Aorta (tissue), 5 donors: ENCODE measurements around the gene STYXL1. TPM values are rescaled to one million over a fixed set of nuclear protein-coding genes. Genes with fewer than 3 reads are reported as not detected.

Source experiments
- ATAC-seq: fragments of 200-7000 bp; cut with Tn5 transposase; one replicate; pipeline ENCODE4 v1.9.1; 2022; ENCODE audit warnings: moderate library complexity; ENCODE audit not compliant: low FRiP score
- DNase-seq, 2 donors: peaks; one replicate each; pipeline ENCODE4 v3.0.0-alpha.2; 2020
- H3K27ac ChIP-seq, 2 donors: one replicate each; pipeline ENCODE4 v1.5.1; 2013; ENCODE audit warnings: low read length in 2 of 2, mild to moderate bottlenecking in 2 of 2, moderate library complexity in 2 of 2, control low read depth in 1 of 2, inconsistent platforms in 1 of 2, low read depth in 1 of 2
- H3K27me3 ChIP-seq, 2 donors: one replicate each; pipeline ENCODE4 v1.6.1; 2013; ENCODE audit warnings: control low read depth in 1 of 2, low read length in 1 of 2, mild to moderate bottlenecking in 1 of 2, moderate library complexity in 1 of 2; ENCODE audit not compliant: insufficient read depth in 2 of 2, control insufficient read depth in 1 of 2
- H3K36me3 ChIP-seq, 2 donors: one replicate each; pipeline ENCODE4 v1.6.1; 2013; ENCODE audit warnings: control low read depth in 1 of 2, low read length in 1 of 2, mild to moderate bottlenecking in 1 of 2; ENCODE audit not compliant: insufficient read depth in 2 of 2, control insufficient read depth in 1 of 2
- H3K4me1 ChIP-seq, 2 donors: one replicate each; pipeline ENCODE4 v1.6.1; 2013; ENCODE audit warnings: low read length in 2 of 2, control low read depth in 1 of 2, mild to moderate bottlenecking in 1 of 2, moderate library complexity in 1 of 2; ENCODE audit not compliant: insufficient read depth in 2 of 2, control insufficient read depth in 1 of 2
- H3K4me3 ChIP-seq, 2 donors: one replicate each; pipeline ENCODE4 v1.5.1; 2013; ENCODE audit warnings: low read length in 2 of 2, control low read depth in 1 of 2, mild to moderate bottlenecking in 1 of 2
- H3K9me3 ChIP-seq: one replicate; pipeline ENCODE4 v1.6.1; 2013; ENCODE audit warnings: mild to moderate bottlenecking, low read length; ENCODE audit not compliant: control insufficient read depth
- WGBS, 2 donors: extraction: QIAGEN DNeasy Blood & Tissue Kit; methylation state at CpG; one replicate each; pipeline ENCODE4 v1.1.7; 2013; 5-methylcytosine and 5-hydroxymethylcytosine counted together
- intact Hi-C, 2 donors: fragments of 100-400 bp; cut with DNase I; formaldehyde crosslinking; loops; one replicate each; pipeline versions ENCODE4 v1.14.2 to v1.15.0; 2022
- polyA plus RNA-seq, 2 donors: library from polyadenylated mRNA; stranded (reverse); fragments of 200-250 nt; gene quantifications; one replicate each; pipeline ENCODE4 v1.2.3, GENCODE V29; 2013
- total RNA-seq, 2 donors: library from RNA; stranded (reverse); fragmentation: NEBNext Ultra II Directional; extraction: Animal tissue kit (Norgen Biotek cat#: 25700); gene quantifications; one replicate each; pipeline ENCODE4 v1.2.1, GENCODE V29; 2021
- donor health status: healthy with polysubstance abuse.
- donor health status: Bipolar disorder and iron deficiency.
- donor health status: DM: no; HTN: no; CAD: no.
- donor health status: DM: no; HTN: no; CAD: no.
- donor health status: DM: yes; HTN: yes; CAD: no.

The STYXL1 gene
- total and polyA plus RNA-seq, 4 donors, result 6.1 to 18.7 (median 16.5) TPM

DNA sequence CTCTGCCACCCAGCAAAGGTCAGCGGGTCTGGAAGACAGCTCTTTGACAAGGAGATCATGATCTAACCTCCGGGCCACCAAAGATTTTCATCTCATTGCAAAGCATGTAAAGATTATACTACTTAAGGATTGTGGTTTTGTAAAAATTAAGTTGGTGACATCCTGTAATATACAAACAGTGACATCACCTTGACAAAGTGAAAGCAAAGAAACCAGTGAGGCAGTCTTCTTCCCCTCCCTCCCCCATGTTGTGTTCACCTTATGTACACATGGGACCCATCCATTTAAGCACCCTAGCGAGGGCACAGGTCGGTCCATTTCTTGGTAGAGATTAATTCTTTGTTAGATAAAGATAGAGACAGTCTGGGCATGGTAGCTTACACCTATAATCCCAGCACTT lies 4.0 kb upstream of the STYXL1 start:
- no peaks in the 10 kb centered on the region for H3K9me3 ChIP-seq
- no peaks in the 10 kb centered on the region for H3K27me3 ChIP-seq
- H3K36me3 ChIP-seq, result no peaks in the 10 kb centered on the region
- H3K4me1 ChIP-seq, result peaks cover 0 to 6% of the 10 kb centered on the region in 2 donors
- intact Hi-C loops, result no loop called here
- DNase-seq (no peak), ATAC-seq (no peak)
- 90 to 93% methylated on average over 4 of the region's 4 CpGs for WGBS, 2 donors
- no peak overlapping the region for H3K27ac ChIP-seq
- H3K4me3 ChIP-seq, result no peak overlapping the region

DNA sequence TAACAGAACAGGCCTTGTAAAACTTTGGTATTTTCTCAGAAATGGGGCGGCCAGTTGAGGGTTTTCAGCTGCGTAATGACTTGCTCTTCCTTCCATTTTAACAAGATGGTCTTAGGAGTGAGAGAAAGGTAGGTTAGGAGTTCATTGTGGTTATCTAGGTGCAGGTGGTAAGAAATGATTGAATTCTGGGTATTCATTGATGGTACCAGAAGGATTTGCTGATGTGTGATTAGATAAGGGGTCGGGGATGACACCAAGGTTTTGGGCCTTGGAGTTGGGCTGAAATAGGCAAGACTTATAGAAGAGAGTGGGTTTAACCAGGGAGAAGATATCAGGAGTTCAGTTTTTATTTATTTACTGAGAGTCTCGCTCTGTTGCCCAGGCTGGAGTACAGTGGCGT lies 2.7 kb upstream of the STYXL1 start:
- intact Hi-C loops, result no loop called here

DNA sequence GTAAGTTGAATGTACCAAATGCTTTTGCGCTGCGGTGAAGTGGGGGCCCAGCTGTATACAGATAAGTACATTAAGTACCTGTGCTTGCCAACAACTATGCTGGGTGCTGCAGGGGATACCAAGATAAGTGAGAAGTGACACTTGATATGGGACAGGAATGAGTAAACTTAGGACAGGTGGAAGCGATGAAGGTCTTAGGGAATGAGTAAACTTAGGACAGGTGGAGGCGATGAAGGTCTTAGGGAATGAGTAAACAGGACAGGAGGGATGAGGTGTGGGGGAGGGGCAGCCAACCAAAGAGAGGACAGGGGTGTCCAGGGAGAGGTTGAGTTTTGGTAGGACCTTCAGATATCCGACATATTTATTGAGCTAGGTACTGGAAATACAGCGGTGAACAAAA lies 1.5 kb upstream of the STYXL1 start:
- H3K36me3 ChIP-seq, result no peaks in the 10 kb centered on the region
- DNase-seq (no peak), ATAC-seq (no peak)
- 94 to 95% methylated on average over 6 of the region's 6 CpGs for WGBS, 2 donors
- no peaks in the 10 kb centered on the region for H3K9me3 ChIP-seq
- peak overlapping the region in 1 of 2 donors; percentile 76 for H3K4me3 ChIP-seq
- H3K4me1 ChIP-seq, result peaks cover 0 to 6% of the 10 kb centered on the region in 2 donors
- no peaks in the 10 kb centered on the region for H3K27me3 ChIP-seq
- intact Hi-C loops, result loop anchor here in 1 of 2 donors (5.0 kb wide), 1 partner anchor 57 kb away; the partner anchor contains the start of gene TMEM120A
- H3K27ac ChIP-seq, result no peak overlapping the region

More for the DNA sequence above, 2.7 kb upstream of the STYXL1 start:
- 94 to 97% methylated on average over 5 of the region's 5 CpGs for WGBS, 2 donors
- DNase-seq (no peak), ATAC-seq (no peak)
- no peaks in the 10 kb centered on the region for H3K36me3 ChIP-seq
- no peaks in the 10 kb centered on the region for H3K9me3 ChIP-seq
- no peak overlapping the region for H3K4me3 ChIP-seq
- no peaks in the 10 kb centered on the region for H3K27me3 ChIP-seq
- no peak overlapping the region for H3K27ac ChIP-seq
- H3K4me1 ChIP-seq, result peaks cover 0 to 6% of the 10 kb centered on the region in 2 donors

DNA sequence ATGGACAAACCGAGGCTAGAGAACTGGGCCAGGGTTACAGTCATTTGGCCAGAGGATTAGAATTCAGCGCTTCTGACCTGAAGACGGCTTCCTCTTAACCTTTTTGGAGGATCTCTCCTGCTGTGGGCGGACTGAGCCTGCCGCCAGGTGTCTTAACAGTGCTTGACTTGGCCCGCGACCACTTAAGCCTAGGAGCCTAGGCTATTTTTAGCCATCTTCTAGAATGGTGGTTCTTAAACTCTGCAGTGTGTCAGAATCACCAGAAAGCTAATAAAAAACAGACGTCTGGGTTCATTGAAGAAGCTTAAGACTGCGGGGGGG lies 828 bp upstream of the STYXL1 start:
- Histone ChIP-seq H3K9me3 (no peaks in the 10 kb centered on the region), H3K27ac (peak overlapping the region in 1 of 2 donors; percentile 82), H3K36me3 (no peaks in the 10 kb centered on the region), H3K27me3 (no peaks in the 10 kb centered on the region), H3K4me1 (peaks cover 0 to 6% of the 10 kb centered on the region in 2 donors), H3K4me3 (peak overlapping the region; percentile 76 to 84)
- DNase-seq (no peak), ATAC-seq (no peak)
- 0 to 1% methylated on average over 9 of the region's 9 CpGs for WGBS, 2 donors
- intact Hi-C loops, result loop anchor here in 1 of 2 donors (5.0 kb wide), 1 partner anchor 56 kb away; the partner anchor contains the start of gene TMEM120A

DNA sequence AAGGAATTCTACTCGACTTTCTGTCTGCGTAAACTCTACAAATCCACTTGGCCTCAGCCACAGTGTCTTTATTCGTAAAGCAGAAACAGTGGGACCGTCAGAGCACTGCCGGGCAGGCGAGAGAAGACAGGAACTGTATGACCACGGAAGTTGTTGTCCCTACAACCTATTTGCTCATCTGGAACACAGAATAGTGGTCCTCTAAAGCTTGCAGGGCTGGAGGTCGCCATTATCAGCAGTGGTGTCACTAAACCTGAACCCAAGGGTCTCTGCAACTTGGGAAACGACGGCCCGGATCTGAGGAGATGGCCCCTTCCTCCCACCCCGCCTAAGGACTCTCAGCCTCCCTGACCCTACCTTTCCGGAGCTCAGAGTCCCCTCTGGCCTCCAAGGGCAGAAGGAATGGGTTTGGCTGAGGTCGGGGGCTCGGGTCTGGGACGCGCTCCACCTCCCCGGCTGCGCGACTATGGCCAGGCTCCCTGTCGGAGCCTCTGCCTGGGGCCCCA lies 442 bp downstream of the STYXL1 start:
- 1 to 2% methylated on average over 21 of the region's 21 CpGs for WGBS, 2 donors
- ATAC-seq (no peak), DNase-seq (no peak)
- Histone ChIP-seq H3K36me3 (no peaks in the 10 kb centered on the region), H3K4me1 (peaks cover 0 to 6% of the 10 kb centered on the region in 2 donors), H3K4me3 (peak overlapping the region; percentile 45 to 79), H3K27me3 (no peaks in the 10 kb centered on the region), H3K27ac (peak overlapping the region; percentile 24 to 52), H3K9me3 (no peaks in the 10 kb centered on the region)
- intact Hi-C loops, result loop anchor here in 1 of 2 donors (5.0 kb wide), 1 partner anchor 55 kb away; the partner anchor contains the start of gene TMEM120A

DNA sequence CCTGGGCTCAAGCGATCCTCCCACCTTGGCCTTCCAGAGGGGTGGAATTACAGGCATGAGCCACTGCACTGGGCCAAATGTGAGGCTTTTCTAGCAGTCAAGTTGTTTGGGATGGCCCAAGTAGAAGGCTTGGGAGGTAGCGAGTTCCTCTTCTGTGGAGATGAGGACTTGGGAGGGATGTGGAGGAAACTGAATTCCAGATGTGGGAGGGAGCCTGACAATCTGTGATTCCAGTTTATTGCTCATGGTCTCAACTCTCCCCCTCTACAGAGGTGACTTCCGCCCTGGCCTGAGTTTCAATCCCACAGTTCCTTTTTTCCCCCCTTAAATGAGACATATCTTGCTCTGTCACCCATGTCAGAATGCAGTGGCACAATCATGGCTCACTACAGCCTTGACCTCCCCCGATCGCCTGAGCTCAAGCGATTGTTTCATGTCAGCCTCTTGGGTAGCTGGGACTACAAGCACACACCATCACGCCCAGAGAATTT lies 3.4 kb downstream of the STYXL1 start:
- no peaks in the 10 kb centered on the region for H3K36me3 ChIP-seq
- intact Hi-C loops, result no loop called here
- no peak overlapping the region for H3K27ac ChIP-seq
- ATAC-seq (no peak), DNase-seq (no peak)
- 89% methylated on average over 7 of the region's 7 CpGs for WGBS, 2 donors
- peaks cover 0 to 5% of the 10 kb centered on the region in 2 donors for H3K4me1 ChIP-seq
- no peaks in the 10 kb centered on the region for H3K9me3 ChIP-seq
- H3K4me3 ChIP-seq, result no peak overlapping the region
- no peaks in the 10 kb centered on the region for H3K27me3 ChIP-seq

DNA sequence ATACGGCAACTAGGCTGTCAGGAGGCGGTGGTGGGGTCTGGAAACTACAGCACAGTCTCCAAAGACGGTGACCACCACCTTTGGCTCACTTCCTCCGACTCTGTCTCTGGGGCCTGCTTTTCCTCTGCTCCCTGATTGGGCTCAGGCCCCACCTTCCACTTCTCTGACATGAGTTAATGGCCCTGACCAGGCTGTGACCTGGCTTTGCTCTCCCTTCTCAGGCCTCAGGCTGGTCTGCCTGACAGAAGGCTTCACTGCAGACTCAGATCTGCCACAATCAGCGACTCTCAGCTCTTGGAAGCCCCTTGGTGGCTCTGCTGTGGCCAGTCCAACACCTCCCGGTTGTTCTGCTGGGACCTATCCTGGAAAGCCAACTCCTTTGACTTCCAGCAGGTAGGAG lies 7.7 kb downstream of the STYXL1 start:
- H3K27me3 ChIP-seq, result no peaks in the 10 kb centered on the region
- no peak for ATAC-seq
- 82 to 85% methylated on average over 6 of the region's 6 CpGs for WGBS, 2 donors
- no peak for DNase-seq
- H3K9me3 ChIP-seq, result no peaks in the 10 kb centered on the region
- no peak overlapping the region for H3K4me3 ChIP-seq
- H3K4me1 ChIP-seq, result no peaks in the 10 kb centered on the region
- H3K36me3 ChIP-seq, result no peaks in the 10 kb centered on the region
- H3K27ac ChIP-seq, result no peak overlapping the region
- intact Hi-C loops, result no loop called here

DNA sequence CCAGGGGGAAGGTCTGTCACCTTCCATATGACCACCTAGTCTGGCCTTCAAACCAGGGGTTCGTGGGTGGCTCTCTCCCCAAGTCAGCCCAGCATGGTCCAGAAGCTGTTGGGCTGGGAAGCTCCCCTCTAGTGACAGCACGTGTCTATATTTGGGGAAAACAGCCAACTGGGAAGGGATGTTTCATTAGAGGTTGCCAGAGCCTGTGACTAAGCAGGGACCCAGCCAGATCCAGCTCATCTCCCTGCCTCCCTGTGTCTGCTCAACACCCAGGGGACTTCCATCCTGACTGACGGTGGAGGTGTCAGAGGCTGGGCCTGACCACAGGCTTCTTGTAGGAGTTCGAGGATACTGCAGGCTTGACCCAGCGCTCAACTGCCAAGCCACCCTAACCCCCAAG lies 10.5 kb downstream of the STYXL1 start:
- Histone ChIP-seq H3K27me3 (no peaks in the 10 kb centered on the region), H3K27ac (no peak overlapping the region), H3K9me3 (no peaks in the 10 kb centered on the region), H3K4me1 (no peaks in the 10 kb centered on the region), H3K4me3 (no peak overlapping the region), H3K36me3 (no peaks in the 10 kb centered on the region)
- DNase-seq (no peak), ATAC-seq (peak; percentile 61)
- intact Hi-C loops, result no loop called here
- WGBS, 2 donors, result 87 to 88% methylated on average over 5 of the region's 5 CpGs

DNA sequence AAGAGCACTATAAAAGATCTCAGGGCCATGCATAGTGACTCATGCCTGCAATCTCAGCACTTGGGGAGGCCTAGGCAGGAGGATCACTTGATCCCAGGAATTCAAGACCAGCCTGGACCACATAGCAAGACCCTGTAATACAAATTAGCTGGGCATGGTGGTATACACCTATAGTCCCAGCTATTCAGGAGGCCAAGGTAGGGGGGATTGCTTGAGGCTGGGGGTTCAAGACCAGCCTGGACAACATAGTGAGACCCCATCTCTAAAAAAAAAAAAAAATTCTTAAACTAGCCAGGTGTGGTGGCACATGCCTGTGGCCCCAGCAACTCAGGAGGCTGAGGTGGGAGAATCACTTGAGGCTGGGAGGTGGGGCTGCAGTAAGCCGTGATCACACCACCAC lies 15.8 kb downstream of the STYXL1 start:
- Histone ChIP-seq H3K27me3 (no peaks in the 10 kb centered on the region), H3K4me1 (no peaks in the 10 kb centered on the region), H3K9me3 (no peaks in the 10 kb centered on the region), H3K36me3 (no peaks in the 10 kb centered on the region), H3K4me3 (no peak overlapping the region), H3K27ac (no peak overlapping the region)
- ATAC-seq, result no peak
- WGBS, 2 donors, result 90 to 100% methylated on average over 1 of the region's 1 CpG
- intact Hi-C loops, result no loop called here
- DNase-seq, result no peak
